ENCODE results near the gene DPH6.
"Not testable (repeated sequence)": the region's sequence is repeated elsewhere in the genome, so short reads cannot be mapped to it uniquely, and the experiment has no call there.

The DPH6 gene

DNA sequence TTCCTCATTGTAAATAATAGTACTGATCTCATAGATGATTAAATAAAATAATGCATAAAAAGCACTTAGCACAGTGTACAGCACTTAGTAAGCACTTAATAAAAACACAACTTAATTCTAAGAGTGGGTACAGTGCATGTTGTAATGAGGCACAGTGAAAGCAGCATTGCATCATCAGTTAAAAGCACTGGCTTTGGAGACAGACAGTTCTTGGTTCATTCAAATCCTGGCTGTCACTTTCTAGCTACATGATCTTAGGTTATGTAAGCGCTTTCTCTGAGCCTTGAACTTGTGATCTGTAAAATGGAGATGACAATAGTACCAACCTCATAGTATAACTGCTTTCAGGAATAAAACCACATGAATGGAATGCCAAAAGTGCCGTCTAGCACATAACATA lies 151.5 kb downstream of the DPH6 start:
- no peak for DNase-seq
- Mint-ChIP-seq H3K4me1 (ENCODE audit: low read depth) (no peaks in the 10 kb centered on the region), H3K36me3 (ENCODE audit: low read depth) (peaks cover 35% of the 10 kb centered on the region), H3K9me3 (peaks cover 3% of the 10 kb centered on the region), H3K27ac (no peak overlapping the region), H3K4me3 (no peak overlapping the region), H3K27me3 (no peaks in the 10 kb centered on the region)

DNA sequence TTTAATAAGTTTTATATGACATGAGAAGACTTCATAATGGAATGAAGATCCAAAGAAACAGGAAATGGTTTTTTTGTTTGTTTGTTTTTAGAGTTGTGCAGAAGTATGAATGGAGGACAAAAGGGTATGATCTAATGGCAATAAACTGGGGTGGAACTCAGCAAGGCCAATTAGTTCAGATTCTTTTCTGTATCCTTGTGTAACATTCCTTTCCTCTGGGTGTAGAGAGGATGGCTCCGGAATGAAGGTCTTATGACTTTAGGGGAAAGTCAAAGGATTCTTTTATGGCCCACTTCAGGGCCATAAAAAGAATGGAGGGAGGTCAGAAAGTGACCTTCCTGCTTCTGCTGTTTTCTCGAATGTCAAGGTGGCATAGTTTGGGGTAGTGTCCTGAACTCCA lies 152.6 kb downstream of the DPH6 start:
- no peak overlapping the region for H3K27ac Mint-ChIP-seq
- H3K9me3 Mint-ChIP-seq, result peaks cover 3% of the 10 kb centered on the region
- no peak overlapping the region for H3K4me3 Mint-ChIP-seq
- H3K27me3 Mint-ChIP-seq, result no peaks in the 10 kb centered on the region
- H3K4me1 Mint-ChIP-seq (ENCODE audit: low read depth), result no peaks in the 10 kb centered on the region
- no peak for DNase-seq
- H3K36me3 Mint-ChIP-seq (ENCODE audit: low read depth), result peaks cover 35% of the 10 kb centered on the region

DNA sequence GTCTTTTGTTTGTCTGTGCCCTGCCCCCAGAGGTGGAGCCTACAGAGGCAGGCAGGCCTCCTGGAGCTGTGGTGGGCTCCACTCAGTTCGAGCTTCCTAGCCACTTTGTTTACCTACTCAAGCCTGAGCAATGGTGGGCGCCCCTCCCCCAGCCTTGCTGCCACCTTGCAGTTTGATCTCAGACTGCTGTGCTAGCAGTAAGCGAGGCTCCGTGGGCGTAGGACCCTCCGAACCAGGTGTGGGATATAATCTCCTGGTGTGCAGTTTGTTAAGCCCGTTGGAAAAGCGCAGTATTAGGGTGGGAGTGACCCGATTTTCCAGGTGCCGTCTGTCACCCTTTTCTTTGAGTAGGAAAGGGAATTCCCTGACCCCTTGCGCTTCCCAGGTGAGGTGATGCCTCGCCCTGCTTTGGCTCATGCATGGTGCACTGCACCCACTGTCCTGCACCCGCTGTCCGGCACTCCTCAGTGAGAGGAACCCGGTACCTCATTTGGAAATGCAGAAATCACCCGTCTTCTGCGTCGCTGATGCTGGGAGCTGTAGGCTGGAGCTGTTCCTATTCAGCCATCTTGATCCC lies 154.5 kb downstream of the DPH6 start:
- H3K4me1 Mint-ChIP-seq (ENCODE audit: low read depth); H3K27me3 Mint-ChIP-seq; H3K27ac Mint-ChIP-seq; DNase-seq; H3K4me3 Mint-ChIP-seq; H3K9me3 Mint-ChIP-seq: not testable (repeated sequence)
- peaks cover 27% of the 10 kb centered on the region for H3K36me3 Mint-ChIP-seq (ENCODE audit: low read depth)

DNA sequence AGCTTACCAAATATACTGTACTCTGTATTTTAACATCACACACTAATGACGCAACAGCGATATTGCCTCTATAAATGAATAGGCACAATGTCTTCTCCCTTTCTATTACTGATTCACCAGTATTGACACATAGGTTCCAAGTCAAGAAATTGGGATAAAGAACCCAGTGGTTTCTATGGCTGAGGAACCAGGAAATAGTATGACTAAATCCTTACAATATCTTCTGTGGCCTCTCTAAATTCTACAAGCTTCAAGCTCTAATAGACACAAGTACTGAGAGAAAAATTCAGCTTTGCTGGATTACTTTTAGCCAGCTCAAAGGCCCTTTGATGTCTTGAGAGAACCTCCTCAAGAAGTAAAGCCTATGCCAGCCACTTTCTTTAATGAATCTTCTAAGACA lies 162.5 kb downstream of the DPH6 start:
- Mint-ChIP-seq H3K4me1 (ENCODE audit: low read depth) (no peaks in the 10 kb centered on the region), H3K27ac (no peak overlapping the region), H3K9me3 (peaks cover 6% of the 10 kb centered on the region), H3K36me3 (ENCODE audit: low read depth) (peaks cover 22% of the 10 kb centered on the region), H3K27me3 (no peaks in the 10 kb centered on the region), H3K4me3 (no peak overlapping the region)
- no peak for DNase-seq

DNA sequence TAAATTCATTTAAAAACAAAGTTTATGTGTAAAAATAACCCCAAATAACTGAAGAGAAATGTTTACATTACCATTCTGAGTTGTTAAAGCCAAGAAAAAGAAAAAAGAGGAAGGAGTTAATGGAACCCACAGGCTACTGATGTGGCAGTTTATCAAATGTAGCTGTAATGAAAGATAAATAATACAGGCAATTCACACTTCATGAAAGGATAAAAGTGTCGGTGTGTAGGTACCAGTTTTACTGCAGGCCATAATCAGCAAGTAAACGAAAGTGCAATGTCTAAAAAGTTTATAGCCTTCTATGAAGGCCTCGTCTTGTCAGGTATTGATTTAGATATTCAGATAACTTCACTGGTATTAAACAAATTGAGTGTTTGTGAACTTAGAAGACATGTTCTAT lies 164.6 kb downstream of the DPH6 start:
- Mint-ChIP-seq H3K27me3 (no peaks in the 10 kb centered on the region), H3K9me3 (peaks cover 6% of the 10 kb centered on the region), H3K27ac (no peak overlapping the region), H3K4me3 (no peak overlapping the region), H3K36me3 (ENCODE audit: low read depth) (peaks cover 30% of the 10 kb centered on the region), H3K4me1 (ENCODE audit: low read depth) (no peaks in the 10 kb centered on the region)
- DNase-seq, result no peak

DNA sequence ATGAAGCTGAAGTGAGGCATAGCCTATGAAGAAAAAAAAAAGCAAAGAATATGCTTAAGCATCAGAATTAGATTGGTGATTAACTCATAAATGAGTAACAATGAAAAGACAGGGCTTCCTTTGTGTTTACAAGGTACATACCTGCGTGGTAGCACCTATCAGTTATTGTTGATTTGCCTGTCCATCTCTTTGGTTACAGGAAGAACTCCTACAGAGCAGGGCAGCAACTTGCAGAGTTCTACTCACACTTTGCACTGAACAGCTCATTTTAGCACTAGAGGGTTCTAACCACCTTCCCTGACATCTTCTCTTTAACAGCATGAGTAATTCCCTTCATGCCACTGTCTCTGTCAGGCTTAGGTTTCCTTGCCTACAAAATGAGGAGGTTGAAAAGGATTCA lies 166.0 kb downstream of the DPH6 start:
- Mint-ChIP-seq H3K27me3 (no peaks in the 10 kb centered on the region), H3K36me3 (ENCODE audit: low read depth) (peaks cover 30% of the 10 kb centered on the region)

DNA sequence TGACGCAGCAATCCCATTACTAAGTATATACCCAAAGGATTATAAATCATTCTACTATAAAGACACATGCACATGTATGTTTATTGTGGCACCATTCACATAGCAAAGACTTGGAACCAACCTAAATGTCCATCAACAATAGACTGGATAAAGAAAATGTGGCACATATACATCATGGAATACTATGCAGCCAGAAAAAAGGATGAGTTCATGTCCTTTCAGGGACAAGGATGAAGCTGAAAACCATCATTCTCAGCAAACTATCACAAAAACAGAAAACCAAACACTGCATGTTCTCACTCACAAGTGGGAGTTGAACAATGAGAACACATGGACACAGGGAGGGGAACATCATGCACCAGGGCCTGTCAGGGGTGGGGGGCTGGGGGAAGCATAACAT lies 167.5 kb downstream of the DPH6 start:
- not testable (repeated sequence) for H3K9me3 Mint-ChIP-seq; H3K4me1 Mint-ChIP-seq (ENCODE audit: low read depth); H3K27me3 Mint-ChIP-seq; H3K4me3 Mint-ChIP-seq; H3K27ac Mint-ChIP-seq; DNase-seq
- H3K36me3 Mint-ChIP-seq (ENCODE audit: low read depth), result peaks cover 32% of the 10 kb centered on the region

More for the DNA sequence above, 166.0 kb downstream of the DPH6 start:
- no peak overlapping the region for H3K4me3 Mint-ChIP-seq
- DNase-seq, result no peak
- no peaks in the 10 kb centered on the region for H3K4me1 Mint-ChIP-seq (ENCODE audit: low read depth)
- H3K9me3 Mint-ChIP-seq, result peaks cover 3% of the 10 kb centered on the region
- no peak overlapping the region for H3K27ac Mint-ChIP-seq

DNA sequence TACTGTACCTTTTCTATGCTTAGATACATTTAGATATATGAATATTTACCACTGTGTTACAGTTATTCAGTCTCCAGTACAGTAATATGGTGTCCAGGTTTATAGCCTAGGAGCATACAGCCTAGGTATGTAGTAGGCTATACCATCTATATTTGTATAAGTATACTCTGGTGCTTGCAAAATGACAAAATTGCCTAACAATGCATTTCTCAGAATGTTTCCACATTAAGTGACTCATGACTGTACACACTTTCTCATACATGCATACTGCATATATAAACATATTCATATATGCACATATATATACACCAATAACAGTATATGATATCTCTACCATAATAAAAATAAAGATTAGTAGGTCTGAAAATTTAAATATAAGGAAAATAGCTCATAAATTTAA lies 169.3 kb downstream of the DPH6 start:
- Mint-ChIP-seq H3K36me3 (ENCODE audit: low read depth) (peaks cover 46% of the 10 kb centered on the region), H3K27ac (no peak overlapping the region), H3K9me3 (peaks cover 3% of the 10 kb centered on the region), H3K4me3 (no peak overlapping the region), H3K4me1 (ENCODE audit: low read depth) (no peaks in the 10 kb centered on the region), H3K27me3 (no peaks in the 10 kb centered on the region)
- DNase-seq, result no peak

DNA sequence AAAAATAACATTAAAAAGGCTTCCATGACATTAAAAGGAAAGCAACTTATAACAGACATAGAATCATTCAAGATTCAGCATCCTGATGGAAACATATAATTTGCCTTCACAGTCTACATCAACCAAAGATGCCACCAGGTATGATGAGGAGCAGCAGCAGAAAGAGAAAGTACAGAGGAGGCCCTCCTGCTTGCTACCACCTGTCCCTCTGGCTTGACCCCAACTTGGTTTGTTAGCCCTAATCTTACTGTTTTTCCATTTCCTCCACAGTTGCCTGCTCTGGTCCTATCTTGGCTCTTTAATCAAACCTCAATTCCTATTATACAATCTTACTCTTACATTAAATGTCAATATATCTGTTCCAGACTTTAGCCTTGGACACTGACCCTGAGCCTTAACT lies 171.3 kb downstream of the DPH6 start:
- no peaks in the 10 kb centered on the region for H3K4me1 Mint-ChIP-seq (ENCODE audit: low read depth)
- H3K9me3 Mint-ChIP-seq, result peaks cover 3% of the 10 kb centered on the region
- H3K27ac Mint-ChIP-seq, result no peak overlapping the region
- no peak overlapping the region for H3K4me3 Mint-ChIP-seq
- DNase-seq, result no peak
- peaks cover 55% of the 10 kb centered on the region for H3K36me3 Mint-ChIP-seq (ENCODE audit: low read depth)
- no peaks in the 10 kb centered on the region for H3K27me3 Mint-ChIP-seq

DNA sequence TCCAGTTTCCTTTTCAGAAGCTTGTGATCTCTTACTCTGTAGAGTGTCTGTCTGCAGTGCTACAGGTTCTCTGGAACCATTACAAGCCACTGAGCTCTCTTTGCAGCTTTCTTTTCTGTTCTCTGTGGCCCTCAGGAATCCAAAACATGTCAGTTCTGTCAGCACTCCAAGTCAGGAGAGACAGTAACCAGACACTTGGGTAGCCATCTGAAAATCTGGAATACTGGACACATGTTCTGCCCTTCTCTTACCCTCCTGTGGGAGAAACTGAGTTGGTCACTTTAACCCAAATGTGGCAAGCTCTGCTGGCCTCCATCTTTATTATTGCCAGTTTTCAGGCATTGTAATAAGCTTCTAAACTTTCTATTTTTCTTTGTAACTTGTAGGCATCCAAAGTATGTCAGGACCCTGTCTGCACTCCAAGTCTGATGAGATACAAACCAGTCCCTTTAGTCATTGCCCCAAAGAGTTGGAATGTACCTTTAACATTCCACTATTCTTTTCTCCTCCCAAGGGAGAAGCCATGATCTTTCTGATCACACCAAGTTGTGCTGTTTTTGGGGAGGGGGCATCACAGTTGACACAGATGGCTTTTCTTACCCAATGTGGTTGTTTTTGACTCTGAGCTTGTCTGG lies 183.7 kb downstream of the DPH6 start:
- peaks cover 64% of the 10 kb centered on the region for H3K9me3 Mint-ChIP-seq
- H3K4me3 Mint-ChIP-seq, result no peak overlapping the region
- no peaks in the 10 kb centered on the region for H3K4me1 Mint-ChIP-seq (ENCODE audit: low read depth)
- no peaks in the 10 kb centered on the region for H3K27me3 Mint-ChIP-seq
- DNase-seq, result no peak
- peaks cover 20% of the 10 kb centered on the region for H3K36me3 Mint-ChIP-seq (ENCODE audit: low read depth)
- H3K27ac Mint-ChIP-seq, result no peak overlapping the region

DNA sequence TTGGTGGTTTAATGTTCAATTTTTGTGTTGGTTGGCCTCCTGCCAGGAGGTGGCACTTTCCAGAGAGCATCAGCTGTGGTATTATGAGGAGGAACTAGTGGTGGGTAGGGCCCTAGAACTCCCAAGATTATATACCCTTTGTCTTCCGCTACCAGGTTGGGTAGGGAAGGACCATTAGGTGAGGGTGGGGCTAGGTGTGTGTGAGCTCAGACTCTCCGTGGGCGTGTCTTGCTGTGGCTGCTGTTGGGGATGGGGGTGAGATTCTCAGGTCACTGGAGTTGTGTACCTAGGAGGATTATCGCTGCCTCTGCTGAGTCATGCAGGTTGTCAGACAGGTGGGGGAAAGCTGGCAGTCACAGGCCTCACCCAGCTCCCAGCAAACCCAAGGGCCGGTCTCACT lies 187.1 kb downstream of the DPH6 start:
- DNase-seq, result no peak
- no peaks in the 10 kb centered on the region for H3K4me1 Mint-ChIP-seq (ENCODE audit: low read depth)
- no peak overlapping the region for H3K4me3 Mint-ChIP-seq
- H3K27ac Mint-ChIP-seq, result no peak overlapping the region
- H3K27me3 Mint-ChIP-seq, result no peaks in the 10 kb centered on the region
- peaks cover 65% of the 10 kb centered on the region for H3K9me3 Mint-ChIP-seq
- peaks cover 6% of the 10 kb centered on the region for H3K36me3 Mint-ChIP-seq (ENCODE audit: low read depth)

DNA sequence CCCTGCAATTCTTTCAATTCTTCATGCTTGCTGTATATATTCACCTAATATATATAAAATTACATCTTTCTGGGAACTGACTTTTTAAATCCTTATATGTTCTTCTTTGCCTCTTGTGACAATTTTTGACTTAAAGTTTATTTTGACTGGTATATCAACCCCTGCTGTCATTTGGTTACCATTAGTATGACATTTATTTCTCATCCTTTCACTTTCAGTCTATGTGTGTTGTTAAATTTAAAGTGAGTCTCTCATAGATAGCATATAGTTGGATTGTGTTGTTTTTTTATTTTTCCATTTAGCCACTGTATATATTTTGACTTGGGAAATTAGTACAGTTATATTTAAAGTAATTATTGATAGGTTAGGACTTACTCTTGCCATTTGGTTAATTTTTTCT lies 194.9 kb downstream of the DPH6 start:
- DNase-seq, result no peak
- Mint-ChIP-seq H3K4me3 (no peak overlapping the region), H3K27me3 (no peaks in the 10 kb centered on the region), H3K36me3 (ENCODE audit: low read depth) (no peaks in the 10 kb centered on the region), H3K9me3 (peaks cover 49% of the 10 kb centered on the region), H3K4me1 (ENCODE audit: low read depth) (no peaks in the 10 kb centered on the region), H3K27ac (no peak overlapping the region)

DNA sequence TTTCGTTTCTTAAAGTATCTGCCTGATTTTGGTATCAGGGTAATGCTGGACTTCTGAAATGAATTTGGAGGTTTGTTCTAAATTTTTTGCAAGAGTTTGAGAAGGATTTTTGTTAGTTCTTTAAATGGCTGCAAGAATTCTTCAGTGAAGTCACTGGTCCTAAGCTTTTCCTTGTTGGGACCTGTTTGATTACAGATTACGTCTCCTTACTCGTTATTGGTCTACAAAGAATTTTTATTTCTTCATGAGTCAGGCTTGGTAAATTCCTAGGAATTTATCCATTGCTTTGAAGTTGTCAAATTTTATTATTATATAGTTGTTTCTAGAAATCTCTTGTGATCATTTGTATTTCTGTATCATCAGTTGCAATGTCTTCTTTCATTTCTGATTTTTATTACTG lies 196.0 kb downstream of the DPH6 start:
- H3K27ac Mint-ChIP-seq, result no peak overlapping the region
- no peaks in the 10 kb centered on the region for H3K27me3 Mint-ChIP-seq
- H3K9me3 Mint-ChIP-seq, result peaks cover 39% of the 10 kb centered on the region
- H3K4me3 Mint-ChIP-seq, result no peak overlapping the region
- H3K4me1 Mint-ChIP-seq (ENCODE audit: low read depth), result no peaks in the 10 kb centered on the region
- DNase-seq, result no peak
- no peaks in the 10 kb centered on the region for H3K36me3 Mint-ChIP-seq (ENCODE audit: low read depth)

DNA sequence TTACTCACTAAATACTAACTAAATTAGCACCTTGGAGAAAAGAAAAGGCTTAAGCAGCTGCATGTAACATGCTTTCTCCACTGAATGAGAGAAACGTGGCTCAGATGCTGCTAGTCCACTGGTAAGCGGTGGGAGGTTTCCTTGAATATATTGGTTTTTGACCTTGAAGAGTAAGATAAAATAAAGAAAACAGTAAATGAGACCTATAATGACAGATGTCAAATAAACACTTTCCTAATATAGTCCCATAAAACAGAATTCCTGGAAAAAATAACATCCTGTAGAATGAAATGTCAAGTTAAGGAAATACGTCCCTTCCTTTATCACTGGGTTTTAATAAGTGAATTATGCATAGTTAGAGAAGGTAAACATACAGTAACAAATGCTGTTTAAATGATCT lies 215.0 kb downstream of the DPH6 start:
- H3K9me3 Mint-ChIP-seq, result peaks cover 4% of the 10 kb centered on the region
- H3K27me3 Mint-ChIP-seq, result no peaks in the 10 kb centered on the region
- no peak overlapping the region for H3K27ac Mint-ChIP-seq
- H3K36me3 Mint-ChIP-seq (ENCODE audit: low read depth), result no peaks in the 10 kb centered on the region
- no peaks in the 10 kb centered on the region for H3K4me1 Mint-ChIP-seq (ENCODE audit: low read depth)
- H3K4me3 Mint-ChIP-seq, result no peak overlapping the region
- no peak for DNase-seq

DNA sequence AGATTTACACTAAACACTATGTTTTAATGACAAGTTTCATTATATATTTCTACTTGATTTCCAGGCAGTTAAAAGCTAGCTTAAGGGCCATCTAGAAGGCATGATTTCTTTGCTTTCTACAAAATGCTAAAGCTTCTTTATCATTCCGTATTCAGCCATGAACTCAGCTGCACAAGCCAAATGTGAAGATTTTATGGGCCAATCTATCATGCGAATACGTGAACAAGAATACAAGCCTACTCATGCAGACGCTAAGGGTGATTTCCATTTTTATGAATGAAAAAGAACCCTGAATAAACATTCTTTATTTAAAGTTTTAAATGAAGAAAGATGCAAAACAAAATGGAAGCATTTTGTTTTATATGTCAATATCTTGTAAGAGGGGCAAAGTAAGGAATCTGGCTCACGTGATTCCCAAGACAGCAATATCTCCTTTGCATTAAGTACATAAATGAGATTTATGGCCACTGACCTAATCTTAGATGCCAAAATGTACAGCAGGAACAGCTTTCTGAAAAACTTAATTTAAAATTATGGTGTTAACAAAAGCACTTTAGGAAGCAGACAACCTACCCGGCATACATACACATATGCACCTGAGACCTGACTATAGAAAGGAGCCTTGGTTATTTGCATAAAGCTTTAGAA lies 215.8 kb downstream of the DPH6 start:
- no peaks in the 10 kb centered on the region for H3K36me3 Mint-ChIP-seq (ENCODE audit: low read depth)
- no peak overlapping the region for H3K27ac Mint-ChIP-seq
- no peaks in the 10 kb centered on the region for H3K27me3 Mint-ChIP-seq
- H3K4me3 Mint-ChIP-seq, result no peak overlapping the region
- DNase-seq, result no peak
- H3K4me1 Mint-ChIP-seq (ENCODE audit: low read depth), result no peaks in the 10 kb centered on the region
- no peaks in the 10 kb centered on the region for H3K9me3 Mint-ChIP-seq
